H1 (cell line): ENCODE measurements around the gene RETREG3. TPM values are rescaled to one million over a fixed set of nuclear protein-coding genes. Genes with fewer than 3 reads are reported as not detected.

ENCODE experiments used
- RNF2 ChIP-seq: fragments of 200-900, 300-1000 bp; sonication (generic); IDR thresholded peaks from 2 replicates; pipeline ENCODE4 v1.7.1; 2016; ENCODE audit warnings: borderline replicate concordance, low read depth, mild to moderate bottlenecking, antibody characterized with exemption, low read length; ENCODE audit not compliant: poor library complexity, severe bottlenecking; ENCODE audit errors: missing control alignments
- RXRA ChIP-seq: IDR thresholded peaks from 2 replicates; pipeline ENCODE4 v1.6.1; 2011; ENCODE audit warnings: low read depth, mild to moderate bottlenecking, low read length, moderate library complexity; ENCODE audit not compliant: insufficient read depth
- polyA plus RNA-seq, 7 experiments: library from polyadenylated mRNA; depleted of rRNA in 3 of 7; stranded (reverse) in 5 of 7; unstranded in 2 of 7; fragments of >200 nt in 5 of 7; fragments of 200-250 nt in 2 of 7; gene quantifications; 1 replicate in 5 of 7; 2 replicates in 1 of 7; 4 replicates in 1 of 7; pipeline versions ENCODE4 v1.2.1 to v1.2.3, GENCODE V29; 2011 to 2013; ENCODE audit warnings: missing spikeins in 2 of 7, mixed read lengths in 2 of 7
- total RNA-seq: library from RNA; stranded (reverse); fragmentation: NEBNext Ultra II Directional; extraction: Animal tissue kit (Norgen Biotek cat#: 25700); gene quantifications from 2 replicates; pipeline ENCODE4 v1.2.1, GENCODE V29; 2021

The RETREG3 gene
- total and polyA plus RNA-seq, 2 of the 8 experiments (the other 6 are each of a cell fraction or from before 2014, with no cell fraction given): 23.7 to 42.6 TPM

- TF ChIP-seq RNF2: no peak
- TF ChIP-seq RXRA: no peak
Measured at GRCh38 chr17:42651392-42651791, 42.2 kb upstream of the RETREG3 start (continued).
